Progenitor cell of endocrine pancreas (in vitro differentiated cells): ENCODE data around the gene MAP4. TPM values are rescaled to one million over a fixed set of nuclear protein-coding genes. Genes with fewer than 3 reads are reported as not detected.

Experiments used
- DNase-seq: peaks from one replicate; pipeline ENCODE4 v3.0.0; 2021; ENCODE audit warnings: low spot score; ENCODE audit not compliant: unreplicated experiment
- H3K27ac Mint-ChIP-seq: 2 replicates; pipeline ENCODE4 v1.8.0; 2021; ENCODE audit warnings: mild to moderate bottlenecking, moderate library complexity, mixed read lengths
- H3K27me3 Mint-ChIP-seq: 2 replicates; pipeline ENCODE4 v1.8.0; 2021; ENCODE audit warnings: mixed read lengths
- H3K36me3 Mint-ChIP-seq: 2 replicates; pipeline ENCODE4 v1.8.0; 2022; ENCODE audit warnings: mixed read lengths; ENCODE audit not compliant: insufficient read depth
- H3K4me1 Mint-ChIP-seq: 2 replicates; pipeline ENCODE4 v1.8.0; 2021; ENCODE audit warnings: low read depth, mixed read lengths
- H3K4me3 Mint-ChIP-seq: 2 replicates; pipeline ENCODE4 v1.8.0; 2021; ENCODE audit warnings: low read depth, mild to moderate bottlenecking, moderate library complexity, mixed read lengths
- H3K9me3 Mint-ChIP-seq: 2 replicates; pipeline ENCODE4 v1.8.0; 2021; ENCODE audit warnings: low read depth, mixed read lengths
- total RNA-seq: library from RNA; stranded (reverse); gene quantifications from 2 replicates; pipeline ENCODE4 v1.2.1, GENCODE V29; 2021
- TF ChIP-seq, protein P1 (sequence below): fragments of 200-600 bp; sonication (generic); IDR thresholded peaks from one replicate; pipeline ENCODE4 v1.5.0; 2021; ENCODE audit warnings: antibody characterized with exemption, mild to moderate bottlenecking; ENCODE audit not compliant: unreplicated experiment

Gene MAP4
- total RNA-seq, 1 donor from 2014 or later, result 121 TPM

DNA sequence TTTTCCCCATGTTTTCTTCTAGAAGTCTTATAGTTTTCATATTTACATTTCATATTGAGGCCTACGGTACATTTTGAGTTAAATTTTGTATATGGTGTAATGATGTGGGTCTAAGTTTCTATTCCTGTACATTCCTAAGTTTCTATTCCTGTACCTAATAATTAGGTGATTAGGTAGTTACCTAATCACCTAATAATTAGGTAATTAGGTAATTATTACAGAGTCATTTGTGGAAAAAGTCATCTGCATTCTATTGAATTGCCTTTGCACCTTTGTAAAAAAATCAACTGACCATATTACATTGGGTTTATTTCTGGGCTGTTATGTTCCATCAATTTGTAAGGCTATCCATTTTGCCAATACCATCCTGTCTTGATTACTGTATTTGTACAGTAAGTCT lies 37.1 kb downstream of the MAP4 start:
- TF ChIP-seq, protein P1, sequence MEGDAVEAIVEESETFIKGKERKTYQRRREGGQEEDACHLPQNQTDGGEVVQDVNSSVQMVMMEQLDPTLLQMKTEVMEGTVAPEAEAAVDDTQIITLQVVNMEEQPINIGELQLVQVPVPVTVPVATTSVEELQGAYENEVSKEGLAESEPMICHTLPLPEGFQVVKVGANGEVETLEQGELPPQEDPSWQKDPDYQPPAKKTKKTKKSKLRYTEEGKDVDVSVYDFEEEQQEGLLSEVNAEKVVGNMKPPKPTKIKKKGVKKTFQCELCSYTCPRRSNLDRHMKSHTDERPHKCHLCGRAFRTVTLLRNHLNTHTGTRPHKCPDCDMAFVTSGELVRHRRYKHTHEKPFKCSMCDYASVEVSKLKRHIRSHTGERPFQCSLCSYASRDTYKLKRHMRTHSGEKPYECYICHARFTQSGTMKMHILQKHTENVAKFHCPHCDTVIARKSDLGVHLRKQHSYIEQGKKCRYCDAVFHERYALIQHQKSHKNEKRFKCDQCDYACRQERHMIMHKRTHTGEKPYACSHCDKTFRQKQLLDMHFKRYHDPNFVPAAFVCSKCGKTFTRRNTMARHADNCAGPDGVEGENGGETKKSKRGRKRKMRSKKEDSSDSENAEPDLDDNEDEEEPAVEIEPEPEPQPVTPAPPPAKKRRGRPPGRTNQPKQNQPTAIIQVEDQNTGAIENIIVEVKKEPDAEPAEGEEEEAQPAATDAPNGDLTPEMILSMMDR, result no peak
- no peaks in the 10 kb centered on the region for H3K9me3 Mint-ChIP-seq
- H3K27ac Mint-ChIP-seq, result no peak overlapping the region
- peaks cover 2% of the 10 kb centered on the region for H3K36me3 Mint-ChIP-seq
- DNase-seq, result no peak
- H3K27me3 Mint-ChIP-seq, result no peaks in the 10 kb centered on the region
- peaks cover 1% of the 10 kb centered on the region for H3K4me1 Mint-ChIP-seq
- no peak overlapping the region for H3K4me3 Mint-ChIP-seq

DNA sequence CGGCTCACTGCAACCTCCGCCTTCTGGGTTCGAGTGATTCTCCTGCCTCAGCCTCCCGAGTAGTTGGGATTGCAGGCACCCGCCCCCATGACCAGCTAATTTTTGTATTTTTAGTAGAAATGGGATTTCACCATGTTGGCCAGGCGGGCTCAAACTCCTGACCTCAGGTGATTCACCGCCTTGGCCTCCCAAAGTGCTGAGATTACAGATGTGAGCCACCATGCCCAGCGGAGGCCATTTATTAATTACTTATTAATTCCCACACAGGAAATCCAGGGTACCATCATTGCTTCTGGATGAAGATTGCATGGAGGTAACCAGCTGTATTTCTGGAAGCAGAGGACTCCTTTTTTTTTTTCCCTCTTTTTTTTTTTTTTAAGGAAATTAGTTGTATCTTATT lies 37.8 kb downstream of the MAP4 start:
- H3K36me3 Mint-ChIP-seq, result no peaks in the 10 kb centered on the region
- no peaks in the 10 kb centered on the region for H3K9me3 Mint-ChIP-seq
- no peak overlapping the region for H3K27ac Mint-ChIP-seq
- H3K27me3 Mint-ChIP-seq, result no peaks in the 10 kb centered on the region
- DNase-seq, result no peak
- TF ChIP-seq, protein P1, result no peak
- no peak overlapping the region for H3K4me3 Mint-ChIP-seq
- peaks cover 1% of the 10 kb centered on the region for H3K4me1 Mint-ChIP-seq

DNA sequence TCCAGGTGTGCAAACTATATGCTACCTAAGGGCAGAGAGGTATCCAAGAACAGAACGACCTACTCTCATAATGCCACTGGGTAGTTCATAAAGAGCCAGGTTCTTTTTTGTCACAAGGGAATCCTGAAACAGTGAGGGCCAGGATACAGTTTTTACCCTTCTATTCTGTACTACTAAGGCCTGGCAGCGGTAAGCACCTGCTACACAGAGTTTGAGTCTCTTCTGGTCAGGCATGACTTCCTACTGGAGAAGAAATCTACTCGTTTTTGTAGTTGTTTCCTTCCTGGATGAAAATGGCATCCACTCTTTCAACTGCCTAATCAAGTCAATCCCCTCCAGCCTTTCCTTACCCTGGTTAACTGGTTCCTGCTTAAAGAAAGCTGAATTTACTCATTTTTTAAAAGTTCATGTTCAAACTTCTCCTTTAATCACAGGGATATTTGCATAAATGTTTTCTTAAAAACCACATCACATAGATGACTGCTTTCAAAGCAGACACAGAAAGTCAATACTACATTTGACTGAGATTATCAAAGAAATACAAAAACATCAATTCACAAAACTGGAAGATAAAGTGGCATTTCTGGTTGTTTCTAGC lies 40.0 kb downstream of the MAP4 start:
- Mint-ChIP-seq H3K9me3 (no peaks in the 10 kb centered on the region), H3K4me3 (no peak overlapping the region), H3K27ac (no peak overlapping the region), H3K27me3 (no peaks in the 10 kb centered on the region), H3K36me3 (no peaks in the 10 kb centered on the region), H3K4me1 (peaks cover 1% of the 10 kb centered on the region)
- TF ChIP-seq, protein P1, result no peak
- no peak for DNase-seq

DNA sequence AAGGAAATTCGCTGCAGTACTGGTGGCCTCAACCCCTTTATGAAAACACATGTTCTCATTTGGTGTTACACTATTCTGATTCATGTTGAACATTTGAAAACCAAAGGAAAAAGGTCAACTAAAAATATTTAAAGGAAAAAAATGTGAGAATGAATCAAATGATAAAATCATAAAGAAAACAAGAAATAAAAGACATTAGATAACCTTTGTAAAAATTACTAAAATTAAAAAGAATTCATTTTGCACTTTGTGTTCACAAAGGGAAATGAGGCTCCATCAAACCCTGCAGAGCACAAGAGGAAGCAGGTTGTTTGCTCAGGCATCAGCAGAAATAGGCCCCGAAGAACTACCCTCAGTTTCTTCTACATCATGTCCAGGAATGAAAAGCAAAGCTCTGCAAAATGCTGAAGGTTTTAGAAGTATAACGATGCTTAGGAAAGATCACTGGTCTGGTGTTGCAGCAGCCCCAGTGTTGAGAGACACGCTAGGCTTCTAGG lies 41.2 kb downstream of the MAP4 start:
- TF ChIP-seq, protein P1, result no peak
- Mint-ChIP-seq H3K4me3 (no peak overlapping the region), H3K9me3 (no peaks in the 10 kb centered on the region), H3K36me3 (no peaks in the 10 kb centered on the region), H3K27ac (no peak overlapping the region), H3K27me3 (no peaks in the 10 kb centered on the region), H3K4me1 (peaks cover 1% of the 10 kb centered on the region)
- no peak for DNase-seq

DNA sequence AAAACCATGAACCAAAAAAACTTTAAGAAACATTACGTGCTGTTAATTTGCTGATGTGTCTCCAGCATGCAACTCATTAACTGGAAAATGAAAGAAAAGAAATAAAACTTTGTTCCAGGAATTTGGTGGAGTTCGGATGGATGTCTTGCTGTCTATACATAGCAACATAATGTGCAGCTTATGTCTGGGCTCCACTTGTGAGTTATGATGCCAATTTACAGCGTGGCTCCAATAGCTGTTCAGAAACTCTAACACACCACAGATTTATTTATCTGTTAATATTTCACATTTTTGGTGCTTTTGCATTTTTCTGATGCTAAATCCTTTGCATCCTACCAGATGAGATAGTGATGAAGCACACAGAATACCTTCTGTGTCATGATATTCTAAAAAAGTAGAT lies 45.1 kb downstream of the MAP4 start:
- Mint-ChIP-seq H3K4me3 (no peak overlapping the region), H3K9me3 (no peaks in the 10 kb centered on the region), H3K36me3 (peaks cover 6% of the 10 kb centered on the region), H3K27me3 (no peaks in the 10 kb centered on the region), H3K4me1 (no peaks in the 10 kb centered on the region), H3K27ac (no peak overlapping the region)
- no peak for DNase-seq
- TF ChIP-seq, protein P1, result no peak
